Neural cell (in vitro differentiated cells): ENCODE data around the gene PDE10A. TPM values are rescaled to one million over a fixed set of nuclear protein-coding genes. Genes with fewer than 3 reads are reported as not detected.

ENCODE experiments used
- H2AFZ ChIP-seq: fragments of 200-600, 300-800 bp; sonication (generic), shearing (Covaris generic); 2 replicates; pipeline ENCODE4 v1.6.0; 2014; ENCODE audit warnings: low read depth, mild to moderate bottlenecking, antibody characterized with exemption, low read length, moderate library complexity
- H3F3A ChIP-seq: fragments of 200-600 bp; shearing (Covaris generic); 2 replicates; pipeline ENCODE4 v1.6.1; 2016; ENCODE audit warnings: mild to moderate bottlenecking, moderate library complexity, mixed read lengths, antibody characterized with exemption, low read length; ENCODE audit not compliant: insufficient read depth, poor library complexity, severe bottlenecking
- H3K27ac ChIP-seq: fragments of 200-600, 300-800 bp; sonication (generic), shearing (Covaris generic); 2 replicates; pipeline ENCODE4 v1.5.1; 2014; ENCODE audit warnings: mild to moderate bottlenecking, low read length, moderate library complexity
- H3K27me3 ChIP-seq: fragments of 300-800, 200-600 bp; sonication (generic), shearing (Covaris generic); 2 replicates; pipeline ENCODE4 v1.6.0; 2014; ENCODE audit warnings: mild to moderate bottlenecking, low read depth, low read length, moderate library complexity; ENCODE audit not compliant: insufficient read depth
- H3K36me3 ChIP-seq: fragments of 300-800, 200-600 bp; sonication (generic), shearing (Covaris generic); 2 replicates; pipeline ENCODE4 v1.5.1; 2014; ENCODE audit warnings: mild to moderate bottlenecking, antibody characterized with exemption, low read length, moderate library complexity; ENCODE audit not compliant: insufficient read depth
- H3K4me2 ChIP-seq: fragments of 300-800, 200-600 bp; sonication (generic), shearing (Covaris generic); 2 replicates; pipeline ENCODE4 v1.6.0; 2014; ENCODE audit warnings: mild to moderate bottlenecking, low read length
- H3K4me3 ChIP-seq: fragments of 300-800, 200-600 bp; sonication (generic), shearing (Covaris generic); 2 replicates; pipeline ENCODE4 v1.5.1; 2014; ENCODE audit warnings: mild to moderate bottlenecking, low read length, moderate library complexity
- H3K79me2 ChIP-seq: fragments of 200-600 bp; shearing (Covaris generic); replicated peaks from 2 replicates; pipeline ENCODE4 v1.6.0; 2014; ENCODE audit warnings: mild to moderate bottlenecking, low read length, moderate library complexity; ENCODE audit not compliant: insufficient read depth
- H3K9ac ChIP-seq: fragments of 300-800, 200-600 bp; sonication (generic), shearing (Covaris generic); 2 replicates; pipeline ENCODE4 v1.6.1; 2016; ENCODE audit warnings: mild to moderate bottlenecking, low read length, mixed read lengths
- H3K9me2 ChIP-seq: fragments of 200-600 bp; shearing (Covaris generic); 2 replicates; pipeline ENCODE4 v1.6.1; 2016; ENCODE audit warnings: mild to moderate bottlenecking, low read length, mixed read lengths; ENCODE audit not compliant: insufficient read depth
- H3K9me3 ChIP-seq: fragments of 200-600, 300-800 bp; sonication (generic), shearing (Covaris generic); 2 replicates; pipeline ENCODE4 v1.6.1; 2016; ENCODE audit warnings: mild to moderate bottlenecking, mixed run types, low read length, moderate library complexity, mixed read lengths
- H4K20me1 ChIP-seq: fragments of 200-600 bp; shearing (Covaris generic); 2 replicates; pipeline ENCODE4 v1.6.1; 2016; ENCODE audit warnings: mild to moderate bottlenecking, mixed run types; ENCODE audit not compliant: insufficient read depth
- EP300 ChIP-seq: fragments of 450-650 bp; conservative IDR thresholded peaks from 2 replicates; pipeline ENCODE4 v1.6.1; 2014; ENCODE audit warnings: antibody characterized with exemption, mild to moderate bottlenecking, moderate library complexity; ENCODE audit not compliant: poor library complexity, severe bottlenecking
- EZH2 ChIP-seq: fragments of 200-600, 300-800 bp; shearing (Covaris generic), sonication (generic); IDR thresholded peaks from 2 replicates; pipeline ENCODE4 v1.6.1; 2014; ENCODE audit warnings: antibody characterized with exemption, low read length, borderline replicate concordance, mild to moderate bottlenecking; ENCODE audit not compliant: insufficient read depth, poor library complexity, severe bottlenecking
- MXI1 ChIP-seq: fragments of 450-650 bp; conservative IDR thresholded peaks from 2 replicates; pipeline ENCODE4 v1.6.1; 2014; ENCODE audit warnings: antibody characterized with exemption, mild to moderate bottlenecking; ENCODE audit not compliant: poor library complexity, severe bottlenecking
- POLR2AphosphoS5 ChIP-seq: IDR thresholded peaks from 2 replicates; pipeline ENCODE4 v1.6.1; 2012
- RAD21 ChIP-seq: fragments of 450-650 bp; conservative IDR thresholded peaks from 2 replicates; pipeline ENCODE4 v1.6.1; 2014; ENCODE audit warnings: antibody characterized with exemption, mild to moderate bottlenecking, moderate library complexity
- SMC3 ChIP-seq: fragments of 450-650 bp; conservative IDR thresholded peaks from 2 replicates; pipeline ENCODE4 v1.6.1; 2014; ENCODE audit warnings: antibody characterized with exemption, mild to moderate bottlenecking, moderate library complexity; ENCODE audit not compliant: poor library complexity
- TAF1 ChIP-seq: IDR thresholded peaks from 2 replicates; pipeline ENCODE4 v1.6.1; 2012; ENCODE audit warnings: low read depth
- polyA plus RNA-seq: library from polyadenylated mRNA; depleted of rRNA; stranded (reverse); fragments of >200 nt; gene quantifications from 2 replicates; pipeline ENCODE4 v1.2.3, GENCODE V29; 2014
- TF ChIP-seq, protein P1 (sequence below): IDR thresholded peaks from 2 replicates; pipeline ENCODE4 v1.6.1; 2012; ENCODE audit warnings: borderline replicate concordance
- TF ChIP-seq, protein P2 (sequence below): fragments of 450-650 bp; IDR thresholded peaks from 2 replicates; pipeline ENCODE4 v1.5.1; 2014; ENCODE audit warnings: antibody characterized with exemption, mild to moderate bottlenecking, moderate library complexity; ENCODE audit not compliant: poor library complexity, severe bottlenecking

PDE10A gene
- polyA plus RNA-seq, 1 donor from 2014 or later = 52.4 TPM

DNA sequence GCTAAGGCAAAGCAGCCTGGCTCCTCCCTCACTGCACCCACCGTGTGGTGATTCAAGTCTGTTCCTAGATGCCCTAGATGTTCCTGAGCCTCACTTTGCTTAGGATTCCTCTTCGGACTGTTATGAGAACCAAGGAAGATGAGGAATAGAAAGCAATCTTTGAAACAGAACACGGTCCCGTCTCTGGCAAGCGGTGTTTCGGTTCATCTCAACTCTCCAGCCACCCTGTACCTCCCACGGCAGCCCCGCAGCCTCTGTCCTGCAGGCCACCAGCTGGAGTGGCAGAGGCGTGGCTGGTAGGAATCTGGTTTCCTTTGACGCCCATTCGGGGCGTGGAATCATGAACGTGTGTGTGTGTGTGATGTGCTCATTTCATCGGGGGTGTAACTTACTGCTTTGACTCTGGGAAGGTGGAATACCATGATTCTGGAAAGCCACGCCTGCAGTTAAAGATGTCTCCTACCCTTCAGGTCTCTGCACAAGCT, 21.3 kb downstream of the PDE10A start:
- Histone ChIP-seq H3K4me3 (no peak overlapping the region), H3K9me3 (no peaks in the 10 kb centered on the region), H2AFZ (no peak overlapping the region), H3K79me2 (peaks cover 47% of the 10 kb centered on the region), H3K9ac (no peak overlapping the region), H3K9me2 (no peaks in the 10 kb centered on the region), H3K27ac (no peak overlapping the region), H4K20me1 (peaks cover 3% of the 10 kb centered on the region), H3K36me3 (no peaks in the 10 kb centered on the region), H3K27me3 (no peaks in the 10 kb centered on the region), H3K4me2 (no peak overlapping the region), H3F3A (no peaks in the 10 kb centered on the region)
- TF ChIP-seq MXI1 = no peak
- no peak for TF ChIP-seq RAD21
- TF ChIP-seq SMC3 = no peak
- TF ChIP-seq TAF1 = no peak
- TF ChIP-seq, protein P1, sequence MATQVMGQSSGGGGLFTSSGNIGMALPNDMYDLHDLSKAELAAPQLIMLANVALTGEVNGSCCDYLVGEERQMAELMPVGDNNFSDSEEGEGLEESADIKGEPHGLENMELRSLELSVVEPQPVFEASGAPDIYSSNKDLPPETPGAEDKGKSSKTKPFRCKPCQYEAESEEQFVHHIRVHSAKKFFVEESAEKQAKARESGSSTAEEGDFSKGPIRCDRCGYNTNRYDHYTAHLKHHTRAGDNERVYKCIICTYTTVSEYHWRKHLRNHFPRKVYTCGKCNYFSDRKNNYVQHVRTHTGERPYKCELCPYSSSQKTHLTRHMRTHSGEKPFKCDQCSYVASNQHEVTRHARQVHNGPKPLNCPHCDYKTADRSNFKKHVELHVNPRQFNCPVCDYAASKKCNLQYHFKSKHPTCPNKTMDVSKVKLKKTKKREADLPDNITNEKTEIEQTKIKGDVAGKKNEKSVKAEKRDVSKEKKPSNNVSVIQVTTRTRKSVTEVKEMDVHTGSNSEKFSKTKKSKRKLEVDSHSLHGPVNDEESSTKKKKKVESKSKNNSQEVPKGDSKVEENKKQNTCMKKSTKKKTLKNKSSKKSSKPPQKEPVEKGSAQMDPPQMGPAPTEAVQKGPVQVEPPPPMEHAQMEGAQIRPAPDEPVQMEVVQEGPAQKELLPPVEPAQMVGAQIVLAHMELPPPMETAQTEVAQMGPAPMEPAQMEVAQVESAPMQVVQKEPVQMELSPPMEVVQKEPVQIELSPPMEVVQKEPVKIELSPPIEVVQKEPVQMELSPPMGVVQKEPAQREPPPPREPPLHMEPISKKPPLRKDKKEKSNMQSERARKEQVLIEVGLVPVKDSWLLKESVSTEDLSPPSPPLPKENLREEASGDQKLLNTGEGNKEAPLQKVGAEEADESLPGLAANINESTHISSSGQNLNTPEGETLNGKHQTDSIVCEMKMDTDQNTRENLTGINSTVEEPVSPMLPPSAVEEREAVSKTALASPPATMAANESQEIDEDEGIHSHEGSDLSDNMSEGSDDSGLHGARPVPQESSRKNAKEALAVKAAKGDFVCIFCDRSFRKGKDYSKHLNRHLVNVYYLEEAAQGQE = no peak
- TF ChIP-seq EZH2 = no peak
- no peak for TF ChIP-seq EP300
- TF ChIP-seq, protein P2, sequence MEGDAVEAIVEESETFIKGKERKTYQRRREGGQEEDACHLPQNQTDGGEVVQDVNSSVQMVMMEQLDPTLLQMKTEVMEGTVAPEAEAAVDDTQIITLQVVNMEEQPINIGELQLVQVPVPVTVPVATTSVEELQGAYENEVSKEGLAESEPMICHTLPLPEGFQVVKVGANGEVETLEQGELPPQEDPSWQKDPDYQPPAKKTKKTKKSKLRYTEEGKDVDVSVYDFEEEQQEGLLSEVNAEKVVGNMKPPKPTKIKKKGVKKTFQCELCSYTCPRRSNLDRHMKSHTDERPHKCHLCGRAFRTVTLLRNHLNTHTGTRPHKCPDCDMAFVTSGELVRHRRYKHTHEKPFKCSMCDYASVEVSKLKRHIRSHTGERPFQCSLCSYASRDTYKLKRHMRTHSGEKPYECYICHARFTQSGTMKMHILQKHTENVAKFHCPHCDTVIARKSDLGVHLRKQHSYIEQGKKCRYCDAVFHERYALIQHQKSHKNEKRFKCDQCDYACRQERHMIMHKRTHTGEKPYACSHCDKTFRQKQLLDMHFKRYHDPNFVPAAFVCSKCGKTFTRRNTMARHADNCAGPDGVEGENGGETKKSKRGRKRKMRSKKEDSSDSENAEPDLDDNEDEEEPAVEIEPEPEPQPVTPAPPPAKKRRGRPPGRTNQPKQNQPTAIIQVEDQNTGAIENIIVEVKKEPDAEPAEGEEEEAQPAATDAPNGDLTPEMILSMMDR = no peak
- TF ChIP-seq POLR2AphosphoS5 = no peak

DNA sequence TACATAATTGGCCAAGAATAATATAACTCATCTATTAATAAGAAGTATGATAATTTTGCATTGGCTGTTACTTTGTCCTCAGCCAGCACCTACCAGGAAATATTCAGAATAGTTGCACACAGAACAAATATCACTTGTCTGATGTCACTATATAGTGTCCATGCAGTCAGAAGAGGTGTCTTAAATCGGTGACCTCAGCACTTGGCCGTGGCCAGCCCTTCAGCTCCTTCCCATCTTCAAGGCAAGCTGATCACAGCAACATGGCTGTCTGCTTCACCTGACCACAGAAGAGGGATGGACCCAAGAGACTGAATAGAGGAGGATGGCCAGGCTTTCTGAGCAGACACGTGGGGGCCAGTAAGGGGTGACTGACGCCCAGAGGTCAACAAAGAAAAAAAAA, 22.2 kb downstream of the PDE10A start:
- Histone ChIP-seq H3K79me2 (peaks cover 44% of the 10 kb centered on the region), H3K4me2 (no peak overlapping the region)

More for the DNA sequence above, 22.2 kb downstream of the PDE10A start:
- H3K9me3 ChIP-seq = no peaks in the 10 kb centered on the region
- no peak overlapping the region for H3K27ac ChIP-seq
- no peaks in the 10 kb centered on the region for H3K27me3 ChIP-seq
- peaks cover 3% of the 10 kb centered on the region for H4K20me1 ChIP-seq
- no peak overlapping the region for H3K4me3 ChIP-seq
- H3K36me3 ChIP-seq = no peaks in the 10 kb centered on the region
- no peak overlapping the region for H2AFZ ChIP-seq
- H3K9me2 ChIP-seq = no peaks in the 10 kb centered on the region
- TF ChIP-seq POLR2AphosphoS5 (no peak), SMC3 (no peak), MXI1 (no peak), RAD21 (no peak), EP300 (no peak), TAF1 (no peak), EZH2 (no peak)
- TF ChIP-seq, protein P1 = no peak
- TF ChIP-seq, protein P2 = no peak
- no peaks in the 10 kb centered on the region for H3F3A ChIP-seq
- no peak overlapping the region for H3K9ac ChIP-seq
